HCT116 (cell line): ENCODE measurements around the gene MAP3K9. TPM values are rescaled to one million over a fixed set of nuclear protein-coding genes. Genes with fewer than 3 reads are reported as not detected.
A peak's percentile ranks its signal among the peaks of the same experiment; 100 is the strongest.

ENCODE experiments used
- ATAC-seq: fragments of 200-7000 bp; cut with Tn5 transposase; 2 replicates; pipeline ENCODE4 v1.9.1; 2020; ENCODE audit warnings: mild to moderate bottlenecking, moderate library complexity
- BruUV-seq: library from RNA; stranded (reverse); fragments of 400-500 nt; replicated peaks from 2 replicates; lab custom pipeline; 2021; lab: Mats Ljungman, UMichigan
- CTCF ChIA-PET: fragments of 300-600 bp; sonication (Branson Sonifier 250); formaldehyde crosslinking; loops from one replicate; lab custom pipeline; 2021; ENCODE audit warnings: antibody characterized with exemption; lab: Charles Lee
- POLR2A ChIA-PET: fragments of 300-600, 350-600 bp; sonication (Branson Sonifier 250); formaldehyde crosslinking; loops from one replicate; lab custom pipeline; 2021; ENCODE audit warnings: antibody characterized with exemption; lab: Charles Lee
- RAD21 ChIA-PET, 2 experiments: fragments of 300-600 bp; sonication (Branson Sonifier 250); formaldehyde crosslinking; loops; one replicate each; lab custom pipeline; 2023; ENCODE audit warnings: low total read pairs in 2 of 2; ENCODE audit not compliant: uncharacterized antibody in 2 of 2, unreplicated experiment in 2 of 2, low non-redundant PET in 1 of 2; lab: Charles Lee
- DNase-seq: peaks from one replicate; pipeline ENCODE4 v3.0.0-alpha.2; 2010; ENCODE audit warnings: low read depth, low spot score
- H2AFZ ChIP-seq: fragments of 200-600 bp; shearing (Covaris generic), sonication (generic); 2 replicates; pipeline ENCODE4 v1.6.1; 2017; ENCODE audit warnings: low read depth, mixed run types, mixed read lengths, antibody characterized with exemption, low read length; ENCODE audit not compliant: poor library complexity, severe bottlenecking
- H3K27ac ChIP-seq: 2 replicates; pipeline ENCODE4 v1.5.1; 2012; ENCODE audit warnings: low read depth, low read length
- H3K27me3 ChIP-seq: fragments of 200-600 bp; sonication (generic); 2 replicates; pipeline ENCODE4 v1.6.1; 2016; ENCODE audit warnings: mixed run types, low read length, mixed read lengths; ENCODE audit not compliant: insufficient read depth
- H3K36me3 ChIP-seq, 2 experiments: fragments of 200-500 bp in 1 of 2; fragments of 200-600 bp in 1 of 2; sonication (Bioruptor generic) in 1 of 2; sonication (generic) in 1 of 2; 2 replicates each; pipeline versions ENCODE4 v1.5.1 to v1.6.1; 2014 to 2016; ENCODE audit warnings: low read length in 2 of 2, inconsistent platforms in 1 of 2, mixed read lengths in 1 of 2, mixed run types in 1 of 2; ENCODE audit not compliant: insufficient read depth in 2 of 2, control insufficient read depth in 1 of 2
- H3K4me1 ChIP-seq, 2 experiments: fragments of 200-600 bp in 1 of 2; sonication (generic) in 1 of 2; 2 replicates each; pipeline versions ENCODE4 v1.5.1 to v1.6.1; 2012 to 2017; ENCODE audit warnings: low read length in 2 of 2, inconsistent platforms in 1 of 2, mild to moderate bottlenecking in 1 of 2, mixed read lengths in 1 of 2, mixed run types in 1 of 2, moderate library complexity in 1 of 2; ENCODE audit not compliant: insufficient read depth in 2 of 2, control insufficient read depth in 1 of 2
- H3K4me2 ChIP-seq: fragments of 200-600 bp; sonication (generic); 2 replicates; pipeline ENCODE4 v1.6.1; 2017; ENCODE audit warnings: mixed run types, low read length, mixed read lengths
- H3K4me3 ChIP-seq, 2 experiments: fragments of 200-600 bp in 1 of 2; sonication (generic) in 1 of 2; replicated peaks in 1 of 2; 2 replicates each; pipeline ENCODE4 v1.5.1; 2011 to 2016; ENCODE audit warnings: low read length in 2 of 2, control low read depth in 1 of 2, low read depth in 1 of 2, mild to moderate bottlenecking in 1 of 2, mixed read lengths in 1 of 2, mixed run types in 1 of 2
- H3K79me2 ChIP-seq: fragments of 200-600 bp; sonication (generic); 2 replicates; pipeline ENCODE4 v1.6.1; 2017; ENCODE audit warnings: mild to moderate bottlenecking, mixed run types, low read length, moderate library complexity, mixed read lengths; ENCODE audit not compliant: insufficient read depth
- H3K9ac ChIP-seq: fragments of 200-600 bp; sonication (generic); 2 replicates; pipeline ENCODE4 v1.6.1; 2016; ENCODE audit warnings: low read length, mixed read lengths
- H3K9me2 ChIP-seq: fragments of 200-600 bp; sonication (generic), shearing (Covaris generic); 2 replicates; pipeline ENCODE4 v1.6.1; 2017; ENCODE audit warnings: mixed run types, mild to moderate bottlenecking, moderate library complexity; ENCODE audit not compliant: insufficient read depth
- H3K9me3 ChIP-seq, 2 experiments: fragments of 200-500 bp in 1 of 2; fragments of 200-600 bp in 1 of 2; sonication (Bioruptor generic) in 1 of 2; sonication (generic) in 1 of 2; 2 replicates each; pipeline ENCODE4 v1.6.1; 2014 to 2017; ENCODE audit warnings: low read length in 2 of 2, mixed read lengths in 2 of 2, inconsistent platforms in 1 of 2, low read depth in 1 of 2, mild to moderate bottlenecking in 1 of 2, mixed run types in 1 of 2, moderate library complexity in 1 of 2; ENCODE audit not compliant: control insufficient read depth in 1 of 2, insufficient read depth in 1 of 2
- H4K20me1 ChIP-seq: fragments of 200-600 bp; sonication (generic), shearing (Covaris generic); 2 replicates; pipeline ENCODE4 v1.6.1; 2017; ENCODE audit warnings: mixed run types, mild to moderate bottlenecking, moderate library complexity; ENCODE audit not compliant: insufficient read depth
- CBX3 ChIP-seq: IDR thresholded peaks from 2 replicates; pipeline ENCODE4 v1.6.1; 2012; ENCODE audit warnings: low read depth
- EGR1 ChIP-seq: IDR thresholded peaks from 2 replicates; pipeline ENCODE4 v1.6.1; 2012; ENCODE audit warnings: low read depth
- FOSL1 ChIP-seq: IDR thresholded peaks from 2 replicates; pipeline ENCODE4 v1.6.1; 2012; ENCODE audit warnings: low read depth
- JUND ChIP-seq: IDR thresholded peaks from 2 replicates; pipeline ENCODE4 v1.6.1; 2012
- SP1 ChIP-seq: IDR thresholded peaks from 2 replicates; pipeline ENCODE4 v1.6.1; 2012; ENCODE audit warnings: low read depth
- TCF7L2 ChIP-seq: IDR thresholded peaks from 2 replicates; pipeline ENCODE4 v1.7.0; 2011; ENCODE audit warnings: borderline replicate concordance, inconsistent platforms; ENCODE audit not compliant: insufficient read depth, insufficient read length; ENCODE audit errors: extremely low read depth
- intact Hi-C: fragments of 100-400 bp; cut with micrococcal nuclease; formaldehyde crosslinking; loops from 2 replicates; pipeline ENCODE4 v1.10.0; 2022
- total RNA-seq: library from RNA; stranded (reverse); gene quantifications from one replicate; pipeline ENCODE4 v1.2.1, GENCODE V29; 2021; ENCODE audit not compliant: unreplicated experiment
- TF ChIP-seq, protein P1 (sequence below): IDR thresholded peaks from 2 replicates; pipeline ENCODE4 v1.6.1; 2012
- TF ChIP-seq, protein P2 (sequence below), 3 experiments: fragments of 200-600 bp in 1 of 3; sonication (generic) in 1 of 3; IDR thresholded peaks in 2 of 3; conservative IDR thresholded peaks in 1 of 3; 2 replicates each; pipeline ENCODE4 v1.5.1; 2012 to 2017; ENCODE audit warnings: low read depth in 2 of 3, low read length in 2 of 3, antibody characterized with exemption in 1 of 3, borderline replicate concordance in 1 of 3, control low read depth in 1 of 3, mild to moderate bottlenecking in 1 of 3, mixed read lengths in 1 of 3, mixed run types in 1 of 3, moderate library complexity in 1 of 3; ENCODE audit not compliant: insufficient read depth in 1 of 3

MAP3K9 gene
- total RNA-seq, 1 experiment from 2014 or later: 11.7 TPM

DNA sequence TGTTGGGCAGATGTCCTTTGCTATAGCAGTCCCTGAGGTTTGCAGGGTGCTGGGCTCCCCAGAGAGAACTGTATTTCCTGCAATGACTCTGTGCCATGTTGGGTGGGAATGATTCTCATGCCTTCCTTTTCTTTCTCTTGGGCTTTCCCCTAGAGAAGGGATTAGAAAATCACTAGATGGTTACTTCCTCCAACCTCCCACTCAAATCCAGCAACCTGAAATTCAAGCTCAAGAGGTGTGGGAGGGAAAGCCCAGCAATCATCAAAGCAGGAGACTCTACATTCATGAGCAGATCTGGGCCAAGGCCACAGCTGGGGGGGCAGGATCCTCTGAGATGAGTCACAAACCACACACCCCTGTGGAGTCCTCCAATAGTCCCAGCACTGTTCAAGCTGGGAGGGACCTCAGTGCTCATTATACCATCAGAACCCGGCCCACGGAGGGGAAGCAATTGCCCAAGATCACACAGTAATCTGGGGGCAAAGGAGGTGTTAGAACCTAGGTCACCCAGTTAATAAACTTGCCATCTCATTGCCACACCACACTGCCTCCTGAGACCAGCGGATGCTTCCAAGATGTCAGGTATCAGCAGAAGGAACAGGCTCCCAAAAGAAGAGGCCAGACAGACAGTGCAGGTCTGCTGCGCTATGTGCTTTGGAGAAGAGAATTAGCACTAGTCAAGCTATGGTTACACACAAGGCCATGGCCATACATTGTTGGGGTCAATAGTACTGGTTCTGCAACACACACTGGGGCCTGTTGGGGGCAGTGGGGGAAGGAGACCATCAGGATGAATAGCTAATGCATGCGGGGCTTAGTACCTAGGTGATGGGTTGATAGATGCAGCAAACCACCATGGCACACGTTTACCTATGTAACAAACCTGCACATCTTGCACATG, 101.9 kb downstream of the MAP3K9 start:
- H4K20me1 ChIP-seq: no peaks in the 10 kb centered on the region
- no peaks in the 10 kb centered on the region for H3K9me3 ChIP-seq
- TF ChIP-seq, protein P1, sequence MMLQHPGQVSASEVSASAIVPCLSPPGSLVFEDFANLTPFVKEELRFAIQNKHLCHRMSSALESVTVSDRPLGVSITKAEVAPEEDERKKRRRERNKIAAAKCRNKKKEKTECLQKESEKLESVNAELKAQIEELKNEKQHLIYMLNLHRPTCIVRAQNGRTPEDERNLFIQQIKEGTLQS: no peak
- TF ChIP-seq FOSL1 (peak; percentile 27; the same call in 1 of the 2 replicates), SP1 (peak; percentile 57), JUND (peak; percentile 47; the same call in 1 of the 2 replicates), CBX3 (0 out of 2 replicates have a peak, but pooled peaks have one; percentile 5), TCF7L2 (peak; percentile 69), EGR1 (peak; percentile 78)
- TF ChIP-seq, protein P2, sequence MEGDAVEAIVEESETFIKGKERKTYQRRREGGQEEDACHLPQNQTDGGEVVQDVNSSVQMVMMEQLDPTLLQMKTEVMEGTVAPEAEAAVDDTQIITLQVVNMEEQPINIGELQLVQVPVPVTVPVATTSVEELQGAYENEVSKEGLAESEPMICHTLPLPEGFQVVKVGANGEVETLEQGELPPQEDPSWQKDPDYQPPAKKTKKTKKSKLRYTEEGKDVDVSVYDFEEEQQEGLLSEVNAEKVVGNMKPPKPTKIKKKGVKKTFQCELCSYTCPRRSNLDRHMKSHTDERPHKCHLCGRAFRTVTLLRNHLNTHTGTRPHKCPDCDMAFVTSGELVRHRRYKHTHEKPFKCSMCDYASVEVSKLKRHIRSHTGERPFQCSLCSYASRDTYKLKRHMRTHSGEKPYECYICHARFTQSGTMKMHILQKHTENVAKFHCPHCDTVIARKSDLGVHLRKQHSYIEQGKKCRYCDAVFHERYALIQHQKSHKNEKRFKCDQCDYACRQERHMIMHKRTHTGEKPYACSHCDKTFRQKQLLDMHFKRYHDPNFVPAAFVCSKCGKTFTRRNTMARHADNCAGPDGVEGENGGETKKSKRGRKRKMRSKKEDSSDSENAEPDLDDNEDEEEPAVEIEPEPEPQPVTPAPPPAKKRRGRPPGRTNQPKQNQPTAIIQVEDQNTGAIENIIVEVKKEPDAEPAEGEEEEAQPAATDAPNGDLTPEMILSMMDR (IDR thresholded peaks at IDR 0.05 in 2 of 3, conservative IDR thresholded peaks at IDR 0.05 in 1 of 3; ENCODE audit: borderline replicate concordance in 1 of 3, insufficient read depth in 1 of 3, low read depth in 2 of 3, low read length in 2 of 3): no peak
- DNase-seq (peak; percentile 27), ATAC-seq (peak; percentile 95)
- POLR2A ChIA-PET: interaction anchor here (0.9 kb wide), 1 partner anchor 102 kb away, joined by 3 read pairs; the partner anchor contains the start of gene MAP3K9
- H3K36me3 ChIP-seq: no peaks in the 10 kb centered on the region
- CTCF ChIA-PET: no interaction called here
- peaks cover 10 to 22% of the 10 kb centered on the region in 2 experiments; a peak in 3 of 4 replicates for H3K4me1 ChIP-seq
- no TSS peak for BruUV-seq
- H3K4me2 ChIP-seq: peak overlapping the region; percentile 56
- H3K9ac ChIP-seq: no peak overlapping the region
- H3K27me3 ChIP-seq: no peaks in the 10 kb centered on the region
- H3K4me3 ChIP-seq: peak overlapping the region in 1 of 2 experiments; percentile 5; a peak in 1 of 4 replicates
- H3K27ac ChIP-seq: no peak overlapping the region
- intact Hi-C loops: no loop called here
- RAD21 ChIA-PET: no interaction called here
- no peak overlapping the region for H2AFZ ChIP-seq
- H3K9me2 ChIP-seq: no peaks in the 10 kb centered on the region
- H3K79me2 ChIP-seq: no peaks in the 10 kb centered on the region
